GM10847 (cell line): ENCODE data around the gene TAF15.

Experiments used
- POLR2A ChIP-seq: IDR thresholded peaks from 2 replicates; pipeline ENCODE4 v1.6.1; 2011; ENCODE audit not compliant: insufficient read length; ENCODE audit errors: extremely low read depth

The TAF15 gene

GRCh38 chr17:35799942-35800341 lies 9.3 kb upstream of the TAF15 start:
- TF ChIP-seq POLR2A: no peak

- TF ChIP-seq POLR2A: no peak
These were observed 7.6 kb upstream of the TAF15 start for GRCh38 chr17:35801583-35802224.

GRCh38 chr17:35804658-35805192 lies 4.6 kb upstream of the TAF15 start:
- no peak for TF ChIP-seq POLR2A

GRCh38 chr17:35807371-35808144 lies 1.7 kb upstream of the TAF15 start:
- no peak for TF ChIP-seq POLR2A

- no peak for TF ChIP-seq POLR2A
These were observed 883 bp upstream of the TAF15 start for GRCh38 chr17:35808240-35808961.

GRCh38 chr17:35809855-35810461 lies 674 bp downstream of the TAF15 start:
- no peak for TF ChIP-seq POLR2A

- TF ChIP-seq POLR2A: no peak
These were observed 2.5 kb downstream of the TAF15 start for GRCh38 chr17:35811759-35812158.

GRCh38 chr17:35812456-35812855 lies 3.2 kb downstream of the TAF15 start:
- no peak for TF ChIP-seq POLR2A

GRCh38 chr17:35816723-35817122 lies 7.4 kb downstream of the TAF15 start:
- TF ChIP-seq POLR2A: no peak

GRCh38 chr17:35817196-35817595 lies 7.9 kb downstream of the TAF15 start:
- no peak for TF ChIP-seq POLR2A

GRCh38 chr17:35819455-35819854 lies 10.2 kb downstream of the TAF15 start:
- no peak for TF ChIP-seq POLR2A

GRCh38 chr17:35821308-35821707 lies 12.0 kb downstream of the TAF15 start:
- no peak for TF ChIP-seq POLR2A

- TF ChIP-seq POLR2A: no peak
These were observed 15.9 kb downstream of the TAF15 start for GRCh38 chr17:35825206-35825605.

- no peak for TF ChIP-seq POLR2A
These were observed 31.8 kb downstream of the TAF15 start for GRCh38 chr17:35841101-35841500.

GRCh38 chr17:35841505-35841904 lies 32.2 kb downstream of the TAF15 start:
- no peak for TF ChIP-seq POLR2A
